Common myeloid progenitor, CD34-positive (primary cell): ENCODE results near the gene FAM20C.

ENCODE experiments used
- CTCF ChIA-PET: fragments of 350-600 bp; sonication (Branson Sonifier 250); formaldehyde crosslinking; loops from one replicate; lab custom pipeline; 2021; ENCODE audit warnings: antibody characterized with exemption; lab: Charles Lee
- POLR2A ChIA-PET: fragments of 350-600 bp; sonication (Branson Sonifier 250); formaldehyde crosslinking; loops from one replicate; lab custom pipeline; 2021; ENCODE audit warnings: antibody characterized with exemption; lab: Charles Lee
- DNase-seq, 3 donors: peaks; one replicate each; pipeline versions ENCODE4 v3.0.0 to v3.0.0-alpha.2; 2013
- H3K27ac ChIP-seq, 2 experiments: 1 replicate in 1 of 2; 2 replicates in 1 of 2; pipeline ENCODE4 v1.7.0; 2013; ENCODE audit warnings: inconsistent platforms in 2 of 2, low read length in 2 of 2, mild to moderate bottlenecking in 2 of 2, low read depth in 1 of 2, moderate library complexity in 1 of 2; ENCODE audit not compliant: severe bottlenecking in 2 of 2, insufficient read depth in 1 of 2, poor library complexity in 1 of 2
- H3K27me3 ChIP-seq, 5 experiments: replicated peaks in 2 of 5; 1 replicate in 3 of 5; 2 replicates in 2 of 5; pipeline versions ENCODE4 v1.6.1 to v1.7.0; 2013; ENCODE audit warnings: low read length in 4 of 5, mild to moderate bottlenecking in 2 of 5, moderate library complexity in 2 of 5, inconsistent platforms in 1 of 5; ENCODE audit not compliant: insufficient read depth in 5 of 5, control insufficient read depth in 4 of 5
- H3K36me3 ChIP-seq, 4 experiments: 1 replicate in 2 of 4; 2 replicates in 2 of 4; pipeline versions ENCODE4 v1.6.1 to v1.7.0; 2013; ENCODE audit warnings: low read length in 3 of 4, control low read depth in 1 of 4, mild to moderate bottlenecking in 1 of 4; ENCODE audit not compliant: control insufficient read depth in 4 of 4, insufficient read depth in 4 of 4
- H3K4me1 ChIP-seq, 4 experiments: 1 replicate in 3 of 4; 2 replicates in 1 of 4; pipeline versions ENCODE4 v1.6.1 to v1.7.1; 2013; ENCODE audit warnings: low read length in 3 of 4, mild to moderate bottlenecking in 3 of 4, control low read depth in 1 of 4, inconsistent platforms in 1 of 4, moderate library complexity in 1 of 4; ENCODE audit not compliant: control insufficient read depth in 4 of 4, insufficient read depth in 4 of 4; ENCODE audit errors: control extremely low read depth in 1 of 4
- H3K4me3 ChIP-seq, 7 experiments: 1 replicate in 4 of 7; 2 replicates in 3 of 7; pipeline versions ENCODE4 v1.5.1 to v1.7.0; 2013; ENCODE audit warnings: mild to moderate bottlenecking in 7 of 7, low read length in 6 of 7, moderate library complexity in 6 of 7, inconsistent platforms in 2 of 7, low read depth in 2 of 7, control low read depth in 1 of 7; ENCODE audit not compliant: insufficient read depth in 4 of 7, control insufficient read depth in 1 of 7; ENCODE audit errors: extremely low read depth in 1 of 7
- H3K9me3 ChIP-seq, 5 experiments: 1 replicate in 4 of 5; 2 replicates in 1 of 5; pipeline versions ENCODE4 v1.6.1 to v1.7.1; 2013; ENCODE audit warnings: low read length in 4 of 5, mild to moderate bottlenecking in 2 of 5, inconsistent platforms in 1 of 5, low read depth in 1 of 5, moderate library complexity in 1 of 5; ENCODE audit not compliant: control insufficient read depth in 4 of 5, insufficient read depth in 2 of 5; ENCODE audit errors: control extremely low read depth in 1 of 5
- WGBS: methylation state at CpG from one replicate; pipeline ENCODE4 v1.1.5; 2013; ENCODE audit not compliant: insufficient coverage; 5-methylcytosine and 5-hydroxymethylcytosine counted together

Gene FAM20C

GRCh38 chr7:272631-273030 is 80.3 kb downstream of the FAM20C start:
- no peak overlapping the region for H3K4me3 ChIP-seq
- no peaks in the 10 kb centered on the region for H3K4me1 ChIP-seq
- no peaks in the 10 kb centered on the region for H3K36me3 ChIP-seq
- CTCF ChIA-PET: interaction anchor here (0.8 kb wide), 1 partner anchor 394 kb away, joined by 3 read pairs; no protein-coding TSS in a partner anchor
- H3K27me3 ChIP-seq: peaks cover 0 to 16% (median 0%) of the 10 kb centered on the region in 5 experiments
- H3K27ac ChIP-seq: no peak overlapping the region
- no peak for DNase-seq
- POLR2A ChIA-PET: no interaction called here
- 94% methylated on average over 13 of the region's 14 CpGs for WGBS
- peaks cover 2 to 49% (median 26%) of the 10 kb centered on the region in 5 experiments for H3K9me3 ChIP-seq

DNA sequence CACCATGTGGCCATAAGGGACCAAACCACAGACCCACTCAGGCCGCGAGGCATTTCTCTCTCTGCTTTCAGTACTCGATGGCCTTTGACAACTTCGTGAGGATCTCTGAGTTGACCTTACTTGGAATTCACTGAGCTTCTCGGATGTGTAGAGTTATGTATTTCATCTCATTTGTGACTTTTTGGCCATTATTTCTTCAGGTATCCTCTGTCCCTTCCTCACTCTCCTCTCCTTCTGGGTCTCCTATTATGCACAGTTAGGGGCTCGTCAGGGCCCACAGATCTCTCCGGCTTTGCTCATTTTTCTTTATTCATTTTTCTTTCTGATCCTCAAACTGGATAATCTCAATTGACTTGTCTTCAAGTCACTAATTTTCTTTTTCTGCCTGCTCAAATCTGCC is 81.0 kb downstream of the FAM20C start:
- 98% methylated on average over 5 of the region's 7 CpGs for WGBS
- POLR2A ChIA-PET: no interaction called here
- CTCF ChIA-PET: no interaction called here
- no peak overlapping the region for H3K4me3 ChIP-seq
- no peak overlapping the region for H3K27ac ChIP-seq
- peaks cover 2 to 49% (median 27%) of the 10 kb centered on the region in 5 experiments for H3K9me3 ChIP-seq
- H3K27me3 ChIP-seq: peaks cover 0 to 16% (median 2%) of the 10 kb centered on the region in 5 experiments
- DNase-seq: no peak
- no peaks in the 10 kb centered on the region for H3K36me3 ChIP-seq
- H3K4me1 ChIP-seq: no peaks in the 10 kb centered on the region

- Histone ChIP-seq H3K4me1 (no peaks in the 10 kb centered on the region), H3K4me3 (no peak overlapping the region), H3K36me3 (no peaks in the 10 kb centered on the region), H3K27me3 (peaks cover 0 to 14% (median 0%) of the 10 kb centered on the region in 5 experiments), H3K27ac (no peak overlapping the region), H3K9me3 (peaks cover 2 to 49% (median 27%) of the 10 kb centered on the region in 5 experiments)
- CTCF ChIA-PET: interaction anchor here (1.1 kb wide), 1 partner anchor 10 kb away, joined by 3 read pairs; no protein-coding TSS in a partner anchor
- 0% methylated on average over 1 of the region's 2 CpGs for WGBS
- POLR2A ChIA-PET: no interaction called here
- peak in 1 of 3 donors; percentile 90 for DNase-seq
Measured at GRCh38 chr7:274266-274665, 81.9 kb downstream of the FAM20C start.

GRCh38 chr7:276230-276835 is 84.0 kb downstream of the FAM20C start:
- 91% methylated on average over 9 of the region's 10 CpGs for WGBS
- no peak for DNase-seq
- peaks cover 2 to 49% (median 27%) of the 10 kb centered on the region in 5 experiments for H3K9me3 ChIP-seq
- no peak overlapping the region for H3K27ac ChIP-seq
- no peaks in the 10 kb centered on the region for H3K36me3 ChIP-seq
- ChIA-PET CTCF (no interaction called here), POLR2A (no interaction called here)
- no peaks in the 10 kb centered on the region for H3K4me1 ChIP-seq
- no peak overlapping the region for H3K4me3 ChIP-seq
- H3K27me3 ChIP-seq: peaks cover 0 to 16% (median 2%) of the 10 kb centered on the region in 5 experiments

- Histone ChIP-seq H3K9me3 (peaks cover 2 to 49% (median 24%) of the 10 kb centered on the region in 5 experiments), H3K4me1 (no peaks in the 10 kb centered on the region), H3K27me3 (peaks cover 0 to 17% (median 2%) of the 10 kb centered on the region in 5 experiments), H3K4me3 (no peak overlapping the region), H3K36me3 (no peaks in the 10 kb centered on the region), H3K27ac (no peak overlapping the region)
- WGBS: 100% methylated on average over 4 of the region's 4 CpGs
- no peak for DNase-seq
- ChIA-PET POLR2A (no interaction called here), CTCF (interaction anchor here (1.2 kb wide), 1 partner anchor 11 kb away, joined by 4 read pairs; no protein-coding TSS in a partner anchor)
Measured at GRCh38 chr7:277228-277627, 84.9 kb downstream of the FAM20C start.

- ChIA-PET CTCF (no interaction called here), POLR2A (no interaction called here)
- Histone ChIP-seq H3K36me3 (no peaks in the 10 kb centered on the region), H3K27me3 (peaks cover 0 to 17% (median 2%) of the 10 kb centered on the region in 5 experiments), H3K4me3 (no peak overlapping the region), H3K9me3 (peaks cover 2 to 42% (median 23%) of the 10 kb centered on the region in 5 experiments), H3K27ac (no peak overlapping the region), H3K4me1 (no peaks in the 10 kb centered on the region)
- 95% methylated on average over 3 of the region's 5 CpGs for WGBS
- DNase-seq: no peak
Measured at GRCh38 chr7:278081-278480, 85.7 kb downstream of the FAM20C start.

- no peak for DNase-seq
- Histone ChIP-seq H3K27me3 (peaks cover 0 to 21% (median 4%) of the 10 kb centered on the region in 5 experiments), H3K4me1 (no peaks in the 10 kb centered on the region), H3K36me3 (no peaks in the 10 kb centered on the region), H3K9me3 (peaks cover 0 to 29% (median 19%) of the 10 kb centered on the region in 5 experiments), H3K27ac (no peak overlapping the region), H3K4me3 (no peak overlapping the region)
- 89% methylated on average over 9 of the region's 10 CpGs for WGBS
- ChIA-PET CTCF (no interaction called here), POLR2A (no interaction called here)
Measured at GRCh38 chr7:279821-280220, 87.5 kb downstream of the FAM20C start.
